Activated CD8-positive, alpha-beta T cell treated with anti-CD3 and anti-CD28 coated beads for 36 hours (primary cell): ENCODE results near the gene KLF4. TPM values are rescaled to one million over a fixed set of nuclear protein-coding genes. Genes with fewer than 3 reads are reported as not detected.

Experiments used
- ATAC-seq: fragments of 200-7000 bp; cut with Tn5 transposase; one replicate; pipeline ENCODE4 v1.10.0; 2021; ENCODE audit warnings: mild to moderate bottlenecking, moderate library complexity
- CTCF ChIA-PET: fragments of 350-600 bp; sonication (Branson Sonifier 250); formaldehyde crosslinking; loops from one replicate; lab custom pipeline; 2021; ENCODE audit warnings: antibody characterized with exemption; lab: Charles Lee
- POLR2A ChIA-PET: fragments of 350-600 bp; sonication (Branson Sonifier 250); formaldehyde crosslinking; loops from one replicate; lab custom pipeline; 2021; ENCODE audit warnings: antibody characterized with exemption; lab: Charles Lee
- DNase-seq: peaks from one replicate; pipeline ENCODE4 v3.0.0-alpha.2; 2020
- H3K27ac Mint-ChIP-seq: one replicate; pipeline ENCODE4 v1.8.0; 2021; ENCODE audit warnings: mild to moderate bottlenecking, mixed read lengths
- H3K27me3 Mint-ChIP-seq: one replicate; pipeline ENCODE4 v1.8.0; 2021; ENCODE audit warnings: mixed read lengths
- H3K36me3 Mint-ChIP-seq: one replicate; pipeline ENCODE4 v1.8.0; 2021; ENCODE audit warnings: low read depth, mixed read lengths
- H3K4me1 Mint-ChIP-seq: one replicate; pipeline ENCODE4 v1.8.0; 2021; ENCODE audit warnings: low read depth, mixed read lengths
- H3K4me3 Mint-ChIP-seq: one replicate; pipeline ENCODE4 v1.8.0; 2021; ENCODE audit warnings: mild to moderate bottlenecking, moderate library complexity, mixed read lengths
- H3K9me3 Mint-ChIP-seq: one replicate; pipeline ENCODE4 v1.8.0; 2021; ENCODE audit warnings: mixed read lengths
- intact Hi-C: fragments of 100-400 bp; cut with micrococcal nuclease; formaldehyde crosslinking; loops from one replicate; pipeline ENCODE4 v1.10.0; 2022
- total RNA-seq, 2 experiments: library from RNA; stranded (reverse); gene quantifications; one replicate each; pipeline ENCODE4 v1.2.3, GENCODE V29; 2021
- TF ChIP-seq, protein P1 (sequence below): fragments of 200-600 bp; IDR thresholded peaks from one replicate; pipeline ENCODE4 v1.8.0; 2022; ENCODE audit warnings: antibody characterized with exemption, mild to moderate bottlenecking

Gene KLF4
- total RNA-seq, 2 experiments from 2014 or later = 1.6 to 1.7 TPM

DNA sequence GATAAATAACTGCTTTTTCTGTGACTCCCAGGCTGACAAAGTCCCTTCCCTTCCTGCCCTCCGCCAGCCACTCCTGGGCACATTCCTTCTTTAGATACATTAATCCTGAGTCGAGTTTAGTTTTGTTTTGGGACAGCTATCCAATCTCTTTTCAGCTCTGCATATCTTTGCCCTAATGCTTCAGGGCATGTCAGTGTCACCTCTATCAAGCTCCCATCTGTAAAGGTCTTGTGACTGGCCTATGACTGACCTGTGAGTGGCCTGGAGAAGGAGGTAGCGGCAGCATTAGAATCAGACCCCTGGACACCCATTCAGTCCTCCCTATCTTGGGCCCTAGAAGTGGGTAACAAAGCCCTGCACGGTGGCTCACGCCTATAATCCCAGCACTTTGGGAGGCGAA is 34.0 kb upstream of the KLF4 start:
- ATAC-seq (no peak), DNase-seq (no peak)
- Mint-ChIP-seq H3K27me3 (no peaks in the 10 kb centered on the region), H3K4me3 (no peak overlapping the region), H3K27ac (no peak overlapping the region), H3K9me3 (peaks cover 2% of the 10 kb centered on the region), H3K36me3 (no peaks in the 10 kb centered on the region), H3K4me1 (no peaks in the 10 kb centered on the region)
- CTCF ChIA-PET = no interaction called here
- POLR2A ChIA-PET = no interaction called here
- TF ChIP-seq, protein P1, sequence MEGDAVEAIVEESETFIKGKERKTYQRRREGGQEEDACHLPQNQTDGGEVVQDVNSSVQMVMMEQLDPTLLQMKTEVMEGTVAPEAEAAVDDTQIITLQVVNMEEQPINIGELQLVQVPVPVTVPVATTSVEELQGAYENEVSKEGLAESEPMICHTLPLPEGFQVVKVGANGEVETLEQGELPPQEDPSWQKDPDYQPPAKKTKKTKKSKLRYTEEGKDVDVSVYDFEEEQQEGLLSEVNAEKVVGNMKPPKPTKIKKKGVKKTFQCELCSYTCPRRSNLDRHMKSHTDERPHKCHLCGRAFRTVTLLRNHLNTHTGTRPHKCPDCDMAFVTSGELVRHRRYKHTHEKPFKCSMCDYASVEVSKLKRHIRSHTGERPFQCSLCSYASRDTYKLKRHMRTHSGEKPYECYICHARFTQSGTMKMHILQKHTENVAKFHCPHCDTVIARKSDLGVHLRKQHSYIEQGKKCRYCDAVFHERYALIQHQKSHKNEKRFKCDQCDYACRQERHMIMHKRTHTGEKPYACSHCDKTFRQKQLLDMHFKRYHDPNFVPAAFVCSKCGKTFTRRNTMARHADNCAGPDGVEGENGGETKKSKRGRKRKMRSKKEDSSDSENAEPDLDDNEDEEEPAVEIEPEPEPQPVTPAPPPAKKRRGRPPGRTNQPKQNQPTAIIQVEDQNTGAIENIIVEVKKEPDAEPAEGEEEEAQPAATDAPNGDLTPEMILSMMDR = no peak
- intact Hi-C loops = no loop called here

DNA sequence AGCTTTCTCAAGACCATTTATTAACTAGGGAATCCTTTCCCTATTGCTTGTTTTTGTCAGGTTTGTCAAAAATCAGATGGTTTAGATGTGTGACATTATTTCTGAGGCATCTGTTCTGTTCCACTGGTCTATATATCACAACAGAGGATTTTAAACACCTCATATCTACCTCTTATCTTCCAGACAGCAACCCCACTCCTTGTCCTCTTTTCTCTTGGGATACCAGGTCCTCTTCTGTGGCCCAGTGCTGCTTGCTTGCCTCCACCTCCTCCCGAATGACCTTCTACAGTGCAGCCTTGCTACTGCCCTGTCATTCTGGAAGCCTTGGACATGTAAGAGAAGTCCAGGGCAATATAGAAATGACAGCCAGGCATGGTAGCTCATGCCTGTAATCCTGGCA is 30.6 kb upstream of the KLF4 start:
- TF ChIP-seq, protein P1 = no peak
- DNase-seq = no peak
- Mint-ChIP-seq H3K4me1 (no peaks in the 10 kb centered on the region), H3K36me3 (no peaks in the 10 kb centered on the region), H3K27me3 (no peaks in the 10 kb centered on the region), H3K4me3 (no peak overlapping the region), H3K27ac (no peak overlapping the region), H3K9me3 (peaks cover 2% of the 10 kb centered on the region)
- ChIA-PET CTCF (no interaction called here), POLR2A (no interaction called here)
- intact Hi-C loops = no loop called here
- no peak for ATAC-seq

DNA sequence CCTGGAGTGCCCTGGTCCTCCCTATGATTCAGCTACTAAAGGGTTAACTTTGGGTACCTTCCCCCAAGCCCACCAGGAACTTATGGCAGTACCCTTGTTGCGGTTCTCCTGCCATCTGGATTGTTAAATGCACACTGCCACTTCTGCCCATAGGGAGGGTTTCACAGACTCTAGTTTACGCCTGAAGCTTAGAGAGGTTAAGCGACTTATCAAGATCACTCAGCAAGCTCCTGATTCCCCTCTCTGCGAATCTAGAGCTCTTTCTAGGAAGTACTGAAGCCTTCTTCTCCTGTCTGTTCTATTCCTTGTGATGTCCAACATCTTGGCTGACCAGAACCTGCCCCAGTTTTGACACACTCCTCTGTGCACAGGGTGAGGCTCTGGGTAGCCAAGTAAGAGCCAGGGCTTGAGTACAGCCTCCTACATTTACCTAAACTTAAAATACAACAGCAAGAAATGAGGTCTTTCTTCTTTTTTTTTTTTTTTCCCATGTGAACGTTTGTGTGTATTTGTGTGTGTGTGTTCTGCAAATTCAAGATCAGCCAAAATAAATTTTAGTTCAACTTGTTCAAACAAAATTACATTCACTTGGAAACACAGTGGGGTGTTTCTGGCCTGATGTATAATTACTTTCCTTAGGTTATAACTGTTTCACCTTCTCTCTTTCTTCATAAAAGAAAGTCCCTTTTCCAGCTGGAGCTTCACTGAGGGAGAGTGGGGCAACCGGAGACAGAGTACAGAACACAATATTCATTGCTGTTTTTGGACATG is 28.7 kb upstream of the KLF4 start:
- peaks cover 2% of the 10 kb centered on the region for H3K9me3 Mint-ChIP-seq

DNA sequence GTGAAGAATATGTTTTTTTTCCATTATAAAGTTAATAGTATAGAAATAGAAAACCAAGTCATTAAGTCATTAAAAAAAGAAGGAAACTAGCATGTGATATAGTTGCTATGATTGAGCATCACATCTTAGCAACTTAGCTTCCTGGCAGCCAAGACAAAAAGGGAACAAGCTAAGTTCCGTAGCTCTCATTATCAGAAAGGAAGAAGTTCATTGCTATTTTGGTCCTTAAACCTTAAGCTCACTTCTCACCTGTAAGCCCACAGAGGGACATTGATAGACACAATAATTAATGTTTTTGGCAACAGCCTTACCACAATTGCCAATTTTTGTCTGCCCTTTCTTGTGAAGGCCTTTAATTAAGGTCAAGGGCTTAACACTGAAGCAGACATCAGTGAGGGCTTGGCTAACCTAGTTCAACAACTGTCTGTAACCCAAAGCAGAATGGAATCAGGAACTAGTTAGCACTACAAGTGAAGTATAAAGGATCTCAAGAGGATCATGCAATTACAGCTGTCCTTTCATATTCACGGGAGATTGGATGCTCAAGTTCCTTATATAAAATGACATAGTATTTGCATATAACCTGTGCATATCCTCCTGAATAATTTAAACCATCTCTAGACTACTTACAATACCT is 24.0 kb upstream of the KLF4 start:
- ATAC-seq (no peak), DNase-seq (no peak)
- no peaks in the 10 kb centered on the region for H3K27me3 Mint-ChIP-seq
- no peaks in the 10 kb centered on the region for H3K9me3 Mint-ChIP-seq
- no peaks in the 10 kb centered on the region for H3K36me3 Mint-ChIP-seq
- ChIA-PET CTCF (no interaction called here), POLR2A (no interaction called here)
- TF ChIP-seq, protein P1 = no peak
- no peak overlapping the region for H3K4me3 Mint-ChIP-seq
- no peak overlapping the region for H3K27ac Mint-ChIP-seq
- no peaks in the 10 kb centered on the region for H3K4me1 Mint-ChIP-seq
- intact Hi-C loops = no loop called here

More for the DNA sequence above, 28.7 kb upstream of the KLF4 start:
- TF ChIP-seq, protein P1 = no peak
- intact Hi-C loops = no loop called here
- no peak for DNase-seq
- no peak for ATAC-seq
- Mint-ChIP-seq H3K4me1 (no peaks in the 10 kb centered on the region), H3K36me3 (no peaks in the 10 kb centered on the region), H3K27me3 (no peaks in the 10 kb centered on the region), H3K27ac (no peak overlapping the region), H3K4me3 (no peak overlapping the region)
- POLR2A ChIA-PET = interaction anchor here (0.7 kb wide), 1 partner anchor 1082 kb away, joined by 3 read pairs; no protein-coding TSS in a partner anchor
- CTCF ChIA-PET = interaction anchor here (0.6 kb wide), 1 partner anchor 1213 kb away, joined by 3 read pairs; no protein-coding TSS in a partner anchor
